H9 (cell line): ENCODE data around the gene SSTR1. TPM values are rescaled to one million over a fixed set of nuclear protein-coding genes. Genes with fewer than 3 reads are reported as not detected.

Experiments
- DNase-seq: peaks from one replicate; pipeline ENCODE4 v3.0.0-alpha.2; 2017
- H2AFZ ChIP-seq: one replicate; pipeline ENCODE4 v1.6.1; 2013; ENCODE audit warnings: mild to moderate bottlenecking, low read length, control low read depth, moderate library complexity
- H2AK5ac ChIP-seq: 2 replicates; pipeline ENCODE4 v1.6.1; 2013; ENCODE audit warnings: low read length, control low read depth, mixed read lengths; ENCODE audit not compliant: insufficient read length
- H2BK120ac ChIP-seq: one replicate; pipeline ENCODE4 v1.6.1; 2013; ENCODE audit warnings: low read depth, mild to moderate bottlenecking, low read length, control low read depth, inconsistent platforms; ENCODE audit not compliant: poor library complexity, severe bottlenecking
- H2BK12ac ChIP-seq: 2 replicates; pipeline ENCODE4 v1.6.1; 2013; ENCODE audit warnings: low read length, control low read depth, mixed read lengths, low read depth; ENCODE audit not compliant: insufficient read length
- H2BK15ac ChIP-seq: 2 replicates; pipeline ENCODE4 v1.6.1; 2013; ENCODE audit warnings: low read depth, low read length, control low read depth
- H2BK20ac ChIP-seq: one replicate; pipeline ENCODE4 v1.6.1; 2013; ENCODE audit warnings: low read depth, mild to moderate bottlenecking, low read length, control low read depth, inconsistent platforms; ENCODE audit not compliant: poor library complexity, severe bottlenecking
- H2BK5ac ChIP-seq: 2 replicates; pipeline ENCODE4 v1.6.1; 2013; ENCODE audit warnings: low read length, control low read depth, mixed read lengths; ENCODE audit not compliant: insufficient read length
- H3K14ac ChIP-seq: 2 replicates; pipeline ENCODE4 v1.6.1; 2013; ENCODE audit warnings: low read length, control low read depth; ENCODE audit not compliant: insufficient read depth
- H3K18ac ChIP-seq: 2 replicates; pipeline ENCODE4 v1.6.1; 2013; ENCODE audit warnings: low read depth, mild to moderate bottlenecking, mixed read lengths, low read length, control low read depth; ENCODE audit not compliant: insufficient read length
- H3K23ac ChIP-seq: 2 replicates; pipeline ENCODE4 v1.6.1; 2013; ENCODE audit warnings: low read length, control low read depth, mixed read lengths, low read depth; ENCODE audit not compliant: insufficient read length
- H3K23me2 ChIP-seq: 2 replicates; pipeline ENCODE4 v1.6.1; 2013; ENCODE audit warnings: low read depth, mild to moderate bottlenecking, mixed read lengths, low read length, control low read depth; ENCODE audit not compliant: insufficient read length, poor library complexity, severe bottlenecking
- H3K27ac ChIP-seq: 2 replicates; pipeline ENCODE4 v1.5.1; 2013; ENCODE audit warnings: low read length, control low read depth, mixed read lengths, low read depth; ENCODE audit not compliant: insufficient read length
- H3K27me3 ChIP-seq: 2 replicates; pipeline ENCODE4 v1.6.1; 2013; ENCODE audit warnings: low read length, control low read depth, inconsistent platforms; ENCODE audit not compliant: insufficient read depth
- H3K4ac ChIP-seq: 2 replicates; pipeline ENCODE4 v1.6.1; 2013; ENCODE audit warnings: low read depth, mild to moderate bottlenecking, control low read depth, inconsistent platforms, low read length, moderate library complexity
- H3K4me1 ChIP-seq: 2 replicates; pipeline ENCODE4 v1.6.1; 2013; ENCODE audit warnings: low read length, control low read depth, inconsistent platforms; ENCODE audit not compliant: insufficient read depth
- H3K4me2 ChIP-seq: 2 replicates; pipeline ENCODE4 v1.6.1; 2013; ENCODE audit warnings: low read length, control low read depth, mixed read lengths; ENCODE audit not compliant: insufficient read length, insufficient read depth
- H3K56ac ChIP-seq: 2 replicates; pipeline ENCODE4 v1.6.1; 2013; ENCODE audit warnings: low read depth, mild to moderate bottlenecking, mixed read lengths, low read length, control low read depth; ENCODE audit not compliant: insufficient read length
- H3K79me1 ChIP-seq: 2 replicates; pipeline ENCODE4 v1.6.1; 2013; ENCODE audit warnings: low read depth, mild to moderate bottlenecking, moderate library complexity, low read length, control low read depth, inconsistent platforms; ENCODE audit not compliant: insufficient read depth, poor library complexity, severe bottlenecking
- H3K79me2 ChIP-seq: 2 replicates; pipeline ENCODE4 v1.6.1; 2013; ENCODE audit warnings: low read length, control low read depth, inconsistent platforms; ENCODE audit not compliant: insufficient read depth
- H3K9ac ChIP-seq: 2 replicates; pipeline ENCODE4 v1.6.1; 2013; ENCODE audit warnings: low read length, control low read depth, mixed read lengths; ENCODE audit not compliant: insufficient read length; ENCODE audit errors: extremely low read depth
- H3K9me3 ChIP-seq: one replicate; pipeline ENCODE4 v1.6.1; 2013; ENCODE audit warnings: low read depth, low read length, inconsistent platforms; ENCODE audit not compliant: control insufficient read depth
- H3T11ph ChIP-seq: one replicate; pipeline ENCODE4 v1.6.1; 2013; ENCODE audit warnings: mild to moderate bottlenecking, low read length, control low read depth, inconsistent platforms
- H4K20me1 ChIP-seq: one replicate; pipeline ENCODE4 v1.6.1; 2013; ENCODE audit not compliant: control insufficient read depth, insufficient read length, insufficient read depth
- H4K5ac ChIP-seq: 2 replicates; pipeline ENCODE4 v1.6.1; 2013; ENCODE audit warnings: low read depth, mild to moderate bottlenecking, mixed read lengths, low read length, control low read depth; ENCODE audit not compliant: insufficient read length
- H4K8ac ChIP-seq: replicated peaks from 2 replicates; pipeline ENCODE4 v1.6.1; 2013; ENCODE audit warnings: low read length, control low read depth, mixed read lengths, low read depth; ENCODE audit not compliant: insufficient read length
- H4K91ac ChIP-seq: 2 replicates; pipeline ENCODE4 v1.6.1; 2013; ENCODE audit warnings: low read depth, mild to moderate bottlenecking, moderate library complexity, mixed read lengths, low read length, control low read depth; ENCODE audit not compliant: insufficient read length
- H3K27ac Mint-ChIP-seq, 3 experiments: 2 replicates in 2 of 3; 3 replicates in 1 of 3; pipeline ENCODE4 v1.8.0; 2020 to 2021; ENCODE audit warnings: mixed read lengths in 3 of 3, mild to moderate bottlenecking in 1 of 3, moderate library complexity in 1 of 3
- H3K27me3 Mint-ChIP-seq: 2 replicates; pipeline ENCODE4 v1.8.0; 2021; ENCODE audit warnings: low read depth, mild to moderate bottlenecking, moderate library complexity, mixed read lengths
- H3K36me3 Mint-ChIP-seq, 3 experiments: 2 replicates in 2 of 3; 3 replicates in 1 of 3; pipeline ENCODE4 v1.8.0; 2020 to 2021; ENCODE audit warnings: low read depth in 3 of 3, mixed read lengths in 3 of 3; ENCODE audit not compliant: insufficient read depth in 1 of 3
- H3K4me1 Mint-ChIP-seq, 2 experiments: 2 replicates each; pipeline ENCODE4 v1.8.0; 2020; ENCODE audit warnings: mixed read lengths in 2 of 2
- H3K4me3 Mint-ChIP-seq, 2 experiments: 2 replicates in 1 of 2; 3 replicates in 1 of 2; pipeline ENCODE4 v1.8.0; 2020 to 2021; ENCODE audit warnings: mild to moderate bottlenecking in 2 of 2, mixed read lengths in 2 of 2, moderate library complexity in 1 of 2
- H3K9me3 Mint-ChIP-seq, 2 experiments: 2 replicates in 1 of 2; 3 replicates in 1 of 2; pipeline ENCODE4 v1.8.0; 2020; ENCODE audit warnings: mild to moderate bottlenecking in 2 of 2, mixed read lengths in 2 of 2, moderate library complexity in 1 of 2
- WGBS: extraction: QIAGEN DNeasy Blood & Tissue Kit; methylation state at CpG from one replicate; pipeline ENCODE4 v1.1.7; 2013; ENCODE audit warnings: missing lambda C conversion rate, low lambda C conversion rate, mixed read lengths; ENCODE audit not compliant: insufficient read length; ENCODE audit errors: extremely low coverage; 5-methylcytosine and 5-hydroxymethylcytosine counted together
- total RNA-seq: library from RNA; stranded (reverse); gene quantifications from 2 replicates; pipeline ENCODE4 v1.2.1, GENCODE V29; 2021
- TF ChIP-seq, protein P1 (sequence below): fragments of 200-600 bp; sonication (generic); conservative IDR thresholded peaks from 3 replicates; pipeline ENCODE4 v1.8.0; 2021; ENCODE audit warnings: antibody characterized with exemption, mild to moderate bottlenecking

Gene SSTR1
- total RNA-seq, 1 experiment from 2014 or later, result 0.98 TPM

GRCh38 chr14:38221077-38221476, 13.4 kb downstream of the SSTR1 start:
- H2AFZ ChIP-seq, result no peak overlapping the region
- H4K8ac ChIP-seq, result no peak overlapping the region
- H3K23ac ChIP-seq, result no peak overlapping the region
- no peaks in the 10 kb centered on the region; the same call in 1 of the 2 replicates for H3K27me3 ChIP-seq
- no peak overlapping the region for H3K4me2 ChIP-seq
- no peaks in the 10 kb centered on the region for H3K79me2 ChIP-seq
- no peak overlapping the region; a peak in 1 of 5 replicates for H3K4me3 Mint-ChIP-seq
- H4K5ac ChIP-seq, result no peak overlapping the region
- WGBS, result no CpG with 5 or more reads among the region's 3 CpGs
- no peak overlapping the region for H2BK120ac ChIP-seq
- no peak overlapping the region; a peak in 1 of 7 replicates for H3K27ac Mint-ChIP-seq
- H2BK12ac ChIP-seq, result no peak overlapping the region
- no peaks in the 10 kb centered on the region for H4K20me1 ChIP-seq
- no peak overlapping the region for H3K27ac ChIP-seq
- no peak overlapping the region for H2BK20ac ChIP-seq
- peaks cover 0 to 4% of the 10 kb centered on the region in 2 experiments; a peak in 1 of 5 replicates for H3K9me3 Mint-ChIP-seq
- no peaks in the 10 kb centered on the region for H3K9me3 ChIP-seq
- H3K36me3 Mint-ChIP-seq, result no peaks in the 10 kb centered on the region
- no peak overlapping the region for H3T11ph ChIP-seq
- H4K91ac ChIP-seq, result no peak overlapping the region
- H3K56ac ChIP-seq, result no peak overlapping the region
- no peak overlapping the region for H2AK5ac ChIP-seq
- H3K4me1 Mint-ChIP-seq, result peaks cover 19 to 24% of the 10 kb centered on the region in 2 experiments
- H2BK5ac ChIP-seq, result no peak overlapping the region
- H3K4me1 ChIP-seq, result peaks cover 6% of the 10 kb centered on the region; the same call in 1 of the 2 replicates
- DNase-seq, result no peak
- H2BK15ac ChIP-seq, result no peak overlapping the region
- no peak overlapping the region for H3K18ac ChIP-seq
- no peak overlapping the region for H3K14ac ChIP-seq
- peaks cover 53% of the 10 kb centered on the region for H3K27me3 Mint-ChIP-seq
- H3K4ac ChIP-seq, result no peak overlapping the region
- TF ChIP-seq, protein P1, sequence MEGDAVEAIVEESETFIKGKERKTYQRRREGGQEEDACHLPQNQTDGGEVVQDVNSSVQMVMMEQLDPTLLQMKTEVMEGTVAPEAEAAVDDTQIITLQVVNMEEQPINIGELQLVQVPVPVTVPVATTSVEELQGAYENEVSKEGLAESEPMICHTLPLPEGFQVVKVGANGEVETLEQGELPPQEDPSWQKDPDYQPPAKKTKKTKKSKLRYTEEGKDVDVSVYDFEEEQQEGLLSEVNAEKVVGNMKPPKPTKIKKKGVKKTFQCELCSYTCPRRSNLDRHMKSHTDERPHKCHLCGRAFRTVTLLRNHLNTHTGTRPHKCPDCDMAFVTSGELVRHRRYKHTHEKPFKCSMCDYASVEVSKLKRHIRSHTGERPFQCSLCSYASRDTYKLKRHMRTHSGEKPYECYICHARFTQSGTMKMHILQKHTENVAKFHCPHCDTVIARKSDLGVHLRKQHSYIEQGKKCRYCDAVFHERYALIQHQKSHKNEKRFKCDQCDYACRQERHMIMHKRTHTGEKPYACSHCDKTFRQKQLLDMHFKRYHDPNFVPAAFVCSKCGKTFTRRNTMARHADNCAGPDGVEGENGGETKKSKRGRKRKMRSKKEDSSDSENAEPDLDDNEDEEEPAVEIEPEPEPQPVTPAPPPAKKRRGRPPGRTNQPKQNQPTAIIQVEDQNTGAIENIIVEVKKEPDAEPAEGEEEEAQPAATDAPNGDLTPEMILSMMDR, result no peak
- H3K9ac ChIP-seq, result no peak overlapping the region
- no peaks in the 10 kb centered on the region for H3K23me2 ChIP-seq
- H3K79me1 ChIP-seq, result no peaks in the 10 kb centered on the region
